ENCODE results near the gene PSEN2. TPM values are rescaled to one million over a fixed set of nuclear protein-coding genes. Genes with fewer than 3 reads are reported as not detected.
A peak's percentile ranks its signal among the peaks of the same experiment; 100 is the strongest.

PSEN2 gene
- total and polyA plus RNA-seq, 9 of the 15 experiments (the other 6 are each of a cell fraction or from before 2014, with no cell fraction given) = 2.3 to 21.5 (median 13.7) TPM

GRCh38 chr1:226827968-226828513, 42.4 kb upstream of the PSEN2 start (continued):
- TF ChIP-seq ZNF740 (CRISPR knock-in tag; IDR thresholded peaks at IDR 0.05) (no peak), ZNF740 (tag; IDR thresholded peaks at IDR 0.05) (0 out of 4 replicates have a peak, but pooled peaks of 1 of the 2 experiments have one; percentile 61), MTA2 (IDR thresholded peaks at IDR 0.05; ENCODE audit: low read depth) (no peak), ZNF175 (CRISPR knock-in tag; IDR thresholded peaks at IDR 0.05; ENCODE audit: low read depth) (peak; percentile 37; the same call in 1 of the 2 replicates), ARID4B (CRISPR knock-in tag; IDR thresholded peaks at IDR 0.05) (no peak), BCOR (IDR thresholded peaks at IDR 0.05) (no peak), SP1 (CRISPR knock-in tag; IDR thresholded peaks at IDR 0.05) (no peak), E2F6 (IDR thresholded peaks at IDR 0.05; ENCODE audit: borderline replicate concordance in 1 of 2, extremely low read depth in 1 of 2, insufficient read depth in 1 of 2, insufficient read length in 1 of 2, low read depth in 1 of 2, low read length in 1 of 2, poor library complexity in 1 of 2, severe bottlenecking in 1 of 2) (no peak), SMARCC2 (IDR thresholded peaks at IDR 0.05; ENCODE audit: low read depth) (no peak), SP2 (IDR thresholded peaks at IDR 0.05; ENCODE audit: extremely low read depth, low read depth, low read length, poor library complexity, severe bottlenecking) (no peak), TARDBP (IDR thresholded peaks at IDR 0.05) (no peak), SUPT5H (IDR thresholded peaks at IDR 0.05) (no peak), TBP (optimal IDR thresholded peaks at IDR 0.05; ENCODE audit: low read depth, low read length) (peak; percentile 16), FUS (optimal IDR thresholded peaks at IDR 0.05; ENCODE audit: low read depth, low read length) (no peak)
